Vagina (tissue), 2 donors: ENCODE results near the gene USP47. TPM values are rescaled to one million over a fixed set of nuclear protein-coding genes. Genes with fewer than 3 reads are reported as not detected.

Experiments used
- DNase-seq, 2 donors: peaks; one replicate each; pipeline ENCODE4 v3.0.0-alpha.2; 2017; ENCODE audit errors: extremely low spot score in 2 of 2
- H3K27ac ChIP-seq: fragments of 200-600 bp; sonication (generic); one replicate; pipeline ENCODE4 v1.5.1; 2019
- H3K27me3 ChIP-seq: fragments of 200-600 bp; sonication (generic); one replicate; pipeline ENCODE4 v1.5.1; 2019
- H3K36me3 ChIP-seq, 2 donors: fragments of 200-600 bp; sonication (generic); one replicate each; pipeline ENCODE4 v1.5.1; 2017 to 2019
- H3K4me1 ChIP-seq: fragments of 200-600 bp; sonication (generic); one replicate; pipeline ENCODE4 v1.5.1; 2019
- H3K4me3 ChIP-seq, 2 donors: fragments of 200-600 bp; sonication (generic); 1 replicate in 1 of 2; 2 replicates in 1 of 2; pipeline ENCODE4 v1.5.1; 2016 to 2019
- H3K9me3 ChIP-seq: fragments of 200-600 bp; sonication (generic); one replicate; pipeline ENCODE4 v1.5.1; 2019
- POLR2A ChIP-seq, 2 donors: fragments of 450-650 bp; IDR thresholded peaks; one replicate each; pipeline ENCODE4 v1.6.1; 2017; ENCODE audit warnings: antibody characterized with exemption in 2 of 2, mild to moderate bottlenecking in 2 of 2, moderate library complexity in 2 of 2
- POLR2AphosphoS5 ChIP-seq, 2 donors: sonication (generic); formaldehyde crosslinking; IDR thresholded peaks; one replicate each; pipeline ENCODE4 v1.9.0; 2017; ENCODE audit warnings: antibody characterized with exemption in 2 of 2, mild to moderate bottlenecking in 2 of 2, low read depth in 1 of 2; ENCODE audit not compliant: insufficient read depth in 1 of 2
- intact Hi-C: fragments of 100-400 bp; cut with DNase I; formaldehyde crosslinking; loops from one replicate; pipeline ENCODE4 v1.15.1; 2023
- total RNA-seq: library from RNA; depleted of rRNA; stranded (reverse); fragments of >200 nt; gene quantifications from one replicate; pipeline ENCODE4 v1.2.3, GENCODE V29; 2016
- TF ChIP-seq, protein P1 (sequence below), 3 experiments: fragments of 450-650 bp in 2 of 3; fragments of 200-600 bp in 1 of 3; sonication (generic) in 1 of 3; IDR thresholded peaks; one replicate each; pipeline ENCODE4 v1.5.1; 2017 to 2019; ENCODE audit warnings: antibody characterized with exemption in 3 of 3, mild to moderate bottlenecking in 2 of 3, moderate library complexity in 2 of 3

Gene USP47
- total RNA-seq, 1 donor from 2014 or later: 69.2 TPM

DNA sequence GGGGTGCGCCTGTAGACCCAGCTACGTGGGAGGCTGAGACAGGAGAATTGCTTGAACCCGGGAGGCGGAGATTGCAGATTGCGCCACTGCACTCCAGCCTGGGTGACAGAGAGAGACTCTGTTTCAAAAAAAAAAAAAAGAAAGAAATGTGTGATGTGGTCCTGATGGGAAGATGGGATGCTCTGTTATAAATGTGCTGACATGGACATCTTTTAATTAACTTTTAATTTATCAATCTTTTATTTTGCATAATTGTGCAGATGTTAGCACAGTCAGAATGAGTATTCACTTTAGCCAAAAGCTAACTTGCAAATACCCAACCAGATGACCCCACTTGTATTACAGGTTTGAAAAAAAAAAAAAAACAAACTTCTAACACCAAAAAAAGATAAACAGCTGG, 23.8 kb upstream of the USP47 start:
- no peaks in the 10 kb centered on the region for H3K36me3 ChIP-seq
- no peaks in the 10 kb centered on the region for H3K4me1 ChIP-seq
- H3K9me3 ChIP-seq: no peaks in the 10 kb centered on the region
- TF ChIP-seq POLR2AphosphoS5 (IDR thresholded peaks at IDR 0.05; ENCODE audit: insufficient read depth in 1 of 2, low read depth in 1 of 2): no peak
- TF ChIP-seq, protein P1, sequence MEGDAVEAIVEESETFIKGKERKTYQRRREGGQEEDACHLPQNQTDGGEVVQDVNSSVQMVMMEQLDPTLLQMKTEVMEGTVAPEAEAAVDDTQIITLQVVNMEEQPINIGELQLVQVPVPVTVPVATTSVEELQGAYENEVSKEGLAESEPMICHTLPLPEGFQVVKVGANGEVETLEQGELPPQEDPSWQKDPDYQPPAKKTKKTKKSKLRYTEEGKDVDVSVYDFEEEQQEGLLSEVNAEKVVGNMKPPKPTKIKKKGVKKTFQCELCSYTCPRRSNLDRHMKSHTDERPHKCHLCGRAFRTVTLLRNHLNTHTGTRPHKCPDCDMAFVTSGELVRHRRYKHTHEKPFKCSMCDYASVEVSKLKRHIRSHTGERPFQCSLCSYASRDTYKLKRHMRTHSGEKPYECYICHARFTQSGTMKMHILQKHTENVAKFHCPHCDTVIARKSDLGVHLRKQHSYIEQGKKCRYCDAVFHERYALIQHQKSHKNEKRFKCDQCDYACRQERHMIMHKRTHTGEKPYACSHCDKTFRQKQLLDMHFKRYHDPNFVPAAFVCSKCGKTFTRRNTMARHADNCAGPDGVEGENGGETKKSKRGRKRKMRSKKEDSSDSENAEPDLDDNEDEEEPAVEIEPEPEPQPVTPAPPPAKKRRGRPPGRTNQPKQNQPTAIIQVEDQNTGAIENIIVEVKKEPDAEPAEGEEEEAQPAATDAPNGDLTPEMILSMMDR (IDR thresholded peaks at IDR 0.05): no peak
- TF ChIP-seq POLR2A (IDR thresholded peaks at IDR 0.05): no peak
- no peak overlapping the region for H3K27ac ChIP-seq
- H3K27me3 ChIP-seq: no peaks in the 10 kb centered on the region
- no peak for DNase-seq
- no peak overlapping the region for H3K4me3 ChIP-seq
- intact Hi-C loops: loop anchor here (10.0 kb wide), 1 partner anchor 437 kb away; no protein-coding TSS in a partner anchor

GRCh38 chr11:11818529-11819121, 23.1 kb upstream of the USP47 start:
- TF ChIP-seq POLR2AphosphoS5 (IDR thresholded peaks at IDR 0.05; ENCODE audit: insufficient read depth in 1 of 2, low read depth in 1 of 2) (no peak), POLR2A (IDR thresholded peaks at IDR 0.05) (no peak)
- TF ChIP-seq, protein P1 (IDR thresholded peaks at IDR 0.05): no peak
- Histone ChIP-seq H3K9me3 (no peaks in the 10 kb centered on the region), H3K27me3 (no peaks in the 10 kb centered on the region), H3K36me3 (no peaks in the 10 kb centered on the region), H3K4me1 (no peaks in the 10 kb centered on the region), H3K27ac (no peak overlapping the region), H3K4me3 (no peak overlapping the region)
- DNase-seq: no peak
- intact Hi-C loops: loop anchor here (10.0 kb wide), 1 partner anchor 436 kb away; no protein-coding TSS in a partner anchor

DNA sequence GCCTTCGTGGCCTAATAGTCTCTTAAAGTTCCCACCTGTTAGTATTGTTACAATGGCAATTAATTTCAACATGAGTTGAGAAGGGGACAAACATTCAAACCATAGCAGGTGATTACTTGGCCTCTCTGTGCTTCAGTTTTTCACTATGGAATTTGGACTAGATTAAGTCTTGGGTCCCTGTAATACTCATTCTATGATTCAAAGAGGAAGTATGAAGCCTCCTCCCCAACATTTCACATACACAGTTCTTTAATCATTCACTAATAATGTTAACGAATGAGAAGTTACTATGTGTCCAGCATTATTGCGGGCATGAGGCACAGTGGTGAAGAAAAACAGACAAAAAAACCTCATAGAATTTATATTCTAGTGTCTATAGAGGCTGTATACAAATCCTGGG, 19.9 kb upstream of the USP47 start:
- Histone ChIP-seq H3K4me1 (no peaks in the 10 kb centered on the region), H3K27me3 (no peaks in the 10 kb centered on the region), H3K36me3 (no peaks in the 10 kb centered on the region), H3K27ac (no peak overlapping the region), H3K4me3 (no peak overlapping the region), H3K9me3 (no peaks in the 10 kb centered on the region)
- intact Hi-C loops: no loop called here
- TF ChIP-seq POLR2AphosphoS5 (IDR thresholded peaks at IDR 0.05; ENCODE audit: insufficient read depth in 1 of 2, low read depth in 1 of 2): no peak
- TF ChIP-seq, protein P1 (IDR thresholded peaks at IDR 0.05): no peak
- no peak for TF ChIP-seq POLR2A (IDR thresholded peaks at IDR 0.05)
- no peak for DNase-seq

DNA sequence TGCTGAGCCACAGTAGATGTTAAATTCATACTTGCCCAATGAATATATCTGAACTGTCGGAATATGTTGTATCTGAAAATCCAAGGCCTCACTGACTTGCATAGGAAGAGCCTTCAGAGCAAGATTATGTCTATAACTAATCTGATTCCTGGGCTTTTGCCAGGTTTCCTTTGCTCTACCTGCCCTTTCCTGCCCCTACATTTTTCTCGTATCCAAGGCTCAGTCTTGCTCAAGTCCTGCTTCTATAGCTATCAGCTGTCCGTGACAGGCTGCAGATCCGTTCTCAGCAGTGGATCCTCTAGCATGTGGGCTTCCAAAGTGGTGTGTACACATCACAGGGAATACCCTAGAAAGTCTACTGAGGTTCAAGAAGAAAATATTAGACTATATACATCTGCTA, 18.8 kb upstream of the USP47 start:
- no peak overlapping the region for H3K4me3 ChIP-seq
- no peaks in the 10 kb centered on the region for H3K36me3 ChIP-seq
- no peaks in the 10 kb centered on the region for H3K4me1 ChIP-seq
- intact Hi-C loops: no loop called here
- H3K9me3 ChIP-seq: no peaks in the 10 kb centered on the region
- DNase-seq: no peak
- no peak overlapping the region for H3K27ac ChIP-seq
- H3K27me3 ChIP-seq: no peaks in the 10 kb centered on the region
- TF ChIP-seq POLR2AphosphoS5 (IDR thresholded peaks at IDR 0.05; ENCODE audit: insufficient read depth in 1 of 2, low read depth in 1 of 2): no peak
- no peak for TF ChIP-seq POLR2A (IDR thresholded peaks at IDR 0.05)
- TF ChIP-seq, protein P1 (IDR thresholded peaks at IDR 0.05): no peak

- H3K27me3 ChIP-seq: no peaks in the 10 kb centered on the region
- TF ChIP-seq POLR2AphosphoS5 (IDR thresholded peaks at IDR 0.05; ENCODE audit: insufficient read depth in 1 of 2, low read depth in 1 of 2): no peak
- TF ChIP-seq, protein P1 (IDR thresholded peaks at IDR 0.05): no peak
- TF ChIP-seq POLR2A (IDR thresholded peaks at IDR 0.05): no peak
- no peaks in the 10 kb centered on the region for H3K36me3 ChIP-seq
- H3K27ac ChIP-seq: no peak overlapping the region
- no peaks in the 10 kb centered on the region for H3K4me1 ChIP-seq
- H3K9me3 ChIP-seq: no peaks in the 10 kb centered on the region
- intact Hi-C loops: no loop called here
- DNase-seq: no peak
- H3K4me3 ChIP-seq: no peak overlapping the region
Observed at GRCh38 chr11:11826260-11826659, 15.5 kb upstream of the USP47 start.
